Stimulated activated CD4-positive, alpha-beta T cell treated with anti-CD3 and anti-CD28 coated beads, Interleukin-12 subunit alpha, Interleukin-12 subunit beta, amount 100 ng/mL, for 48 hours (primary cell): ENCODE measurements around the gene RRBP1.

Source experiments
- DNase-seq, 3 donors: peaks; one replicate each; pipeline ENCODE4 v3.0.0-alpha.2; 2020; ENCODE audit warnings: low read depth in 2 of 3, low spot score in 1 of 3

RRBP1 gene

DNA sequence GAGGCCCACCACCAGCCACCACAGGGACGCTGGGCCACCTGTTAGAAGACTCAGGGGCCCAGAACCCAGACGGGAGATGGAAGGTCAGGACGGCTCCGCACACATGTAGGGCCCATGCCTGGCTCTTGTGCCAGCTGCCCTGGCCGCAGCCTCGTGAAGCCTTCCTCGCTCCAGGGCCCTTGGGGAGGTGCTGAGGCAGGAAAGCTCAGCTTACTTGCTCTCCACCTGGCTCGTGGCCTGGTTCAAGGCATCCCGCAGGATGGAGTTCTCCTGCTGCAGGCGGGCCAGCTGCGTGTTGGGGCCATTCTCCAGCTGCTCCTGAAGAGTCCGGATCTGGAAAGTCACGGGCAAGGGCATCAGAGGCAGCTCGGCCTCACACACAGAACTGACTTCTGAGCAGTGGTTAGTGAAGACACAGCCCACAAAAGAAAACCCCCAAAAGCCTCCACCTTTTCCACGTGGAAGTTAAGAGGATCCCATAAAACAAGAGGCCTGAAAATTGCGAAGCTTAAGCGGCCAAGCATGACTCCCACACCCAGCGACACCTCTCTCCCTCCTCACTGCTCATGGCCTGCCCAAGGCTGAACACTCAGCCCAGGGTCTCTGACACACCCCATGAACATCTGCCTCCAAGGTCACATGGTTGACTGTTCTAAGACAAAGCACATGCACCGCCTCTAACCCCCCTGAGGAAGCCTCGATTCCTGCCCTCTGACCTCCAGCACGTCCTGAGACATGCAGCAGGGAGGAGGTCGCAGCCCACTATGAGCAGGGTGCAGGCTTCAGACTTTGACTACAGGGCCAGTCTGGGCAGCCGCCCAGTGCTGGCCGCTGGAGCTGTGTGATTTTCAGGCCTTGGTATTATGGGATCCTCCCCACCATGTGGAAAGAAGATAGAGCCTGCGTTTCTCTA lies 46.5 kb downstream of the RRBP1 start:
- no peak for DNase-seq

DNA sequence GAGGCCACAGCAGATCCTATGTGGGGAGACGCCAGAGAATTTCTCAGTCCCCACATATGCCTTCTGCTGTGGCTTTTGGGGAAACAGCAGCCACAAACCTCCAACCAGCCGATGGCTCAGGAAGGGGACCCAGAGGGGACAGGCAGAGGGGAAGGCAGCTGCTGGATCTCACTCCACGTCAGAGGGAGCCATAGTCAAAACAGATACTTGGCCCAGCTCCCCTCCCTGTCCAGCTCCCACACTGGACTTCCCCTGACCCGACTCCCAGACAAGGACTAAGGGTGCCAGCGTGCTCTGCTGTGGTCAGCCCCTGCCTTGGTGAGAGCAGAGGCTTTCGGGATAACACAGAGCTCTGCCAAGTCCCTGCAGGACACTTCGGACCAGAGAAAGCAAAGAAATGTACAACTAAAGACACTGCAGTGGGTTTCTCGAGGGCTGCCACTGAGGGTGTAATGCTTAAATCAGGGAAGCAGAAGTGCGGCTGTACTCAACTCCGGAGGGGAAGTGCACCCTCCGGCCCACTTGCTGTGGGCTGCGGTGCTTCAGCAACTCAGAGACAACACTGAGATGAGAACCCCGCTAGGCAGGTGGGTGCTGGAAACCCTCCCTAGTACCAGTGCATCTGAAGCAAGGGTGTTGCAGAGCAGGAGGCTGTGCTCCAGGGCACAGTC lies 47.2 kb downstream of the RRBP1 start:
- no peak for DNase-seq

GRCh38 chr20:17633850-17634500 lies 48.1 kb downstream of the RRBP1 start:
- DNase-seq, result no peak

DNA sequence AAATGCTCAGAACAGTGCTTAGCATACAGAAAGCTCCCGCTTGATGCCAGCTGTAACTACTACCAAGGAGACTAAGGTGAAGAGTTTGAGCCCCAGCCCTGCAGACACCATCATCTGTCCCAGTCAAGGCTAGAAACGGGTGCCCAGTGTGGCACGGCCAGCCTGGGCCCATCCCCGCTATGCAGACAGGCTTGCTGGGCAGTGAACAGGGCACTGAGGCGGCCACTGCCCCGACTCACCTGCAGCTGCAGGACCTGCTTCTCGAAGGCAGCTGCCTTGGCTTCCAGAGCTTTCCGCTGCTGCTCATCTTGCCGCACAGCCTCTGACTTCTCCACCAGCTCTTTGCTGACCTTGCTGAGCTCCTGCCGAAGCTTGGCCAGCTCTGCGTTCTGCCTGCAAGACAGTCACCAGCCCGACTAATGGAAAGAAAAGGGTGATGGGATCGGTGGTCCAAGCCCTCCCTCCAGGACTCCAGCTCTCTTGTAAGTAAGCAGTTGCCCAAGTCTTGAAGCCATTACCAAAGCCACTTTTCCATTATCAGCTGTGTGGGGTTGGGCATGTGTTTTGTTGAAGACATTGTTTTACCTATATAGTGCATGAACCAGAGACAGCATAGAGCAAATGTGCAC lies 48.7 kb downstream of the RRBP1 start:
- DNase-seq, result no peak

DNA sequence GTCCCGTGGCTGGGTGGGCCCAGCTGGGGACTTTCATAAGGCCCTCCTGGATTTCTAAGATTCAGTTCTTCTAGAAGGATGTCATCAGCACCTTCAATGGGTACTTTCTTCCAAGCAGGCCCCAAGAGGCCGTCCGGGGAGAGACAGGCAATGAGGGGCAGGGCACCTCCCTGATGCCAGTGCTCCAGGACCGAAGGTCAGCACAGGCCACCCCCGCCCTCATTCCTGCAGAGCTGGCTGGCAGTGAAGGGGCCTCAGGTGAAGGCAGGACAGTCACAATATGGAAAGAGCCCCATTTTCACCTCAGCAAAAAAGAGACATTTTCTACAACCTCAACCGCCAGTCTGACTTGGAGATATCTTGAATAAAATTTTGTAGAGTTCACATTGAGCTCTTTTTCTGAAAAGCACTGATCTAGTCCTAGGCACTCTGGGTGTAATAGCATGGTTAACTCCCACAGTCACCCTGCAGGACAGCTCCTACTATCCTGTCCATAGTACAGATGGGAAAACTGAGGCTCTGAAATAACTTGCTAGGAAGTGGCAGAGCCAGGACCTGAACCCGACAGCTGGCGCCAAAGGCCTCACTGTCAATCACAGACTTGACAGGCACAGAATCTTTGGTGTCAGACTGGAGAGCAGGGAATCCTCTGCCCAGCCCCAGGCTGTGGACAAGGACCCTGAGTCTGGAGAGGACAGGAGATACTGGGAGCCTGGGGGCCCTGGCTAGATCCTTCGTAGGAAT lies 50.3 kb downstream of the RRBP1 start:
- no peak for DNase-seq

DNA sequence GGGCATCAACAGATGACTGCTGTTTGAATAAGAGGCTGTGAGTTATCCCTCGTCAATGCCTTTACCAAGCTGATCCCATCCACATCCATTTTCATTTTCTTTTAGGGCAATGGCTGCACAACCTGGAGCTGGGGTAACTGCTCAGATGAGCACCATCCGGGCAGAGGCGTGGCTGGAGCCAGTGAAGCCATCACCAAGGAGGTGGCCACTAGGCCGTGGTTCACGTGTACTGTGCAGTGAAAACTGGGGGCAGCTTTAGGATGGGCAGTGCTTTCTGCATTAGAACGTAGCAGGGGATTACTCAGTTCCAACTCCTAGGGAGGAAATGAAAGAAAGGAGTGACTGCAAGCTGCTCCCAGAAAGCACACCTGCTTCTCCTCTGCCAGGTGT lies 51.2 kb downstream of the RRBP1 start:
- DNase-seq, result no peak

- DNase-seq, result no peak
These were observed 51.8 kb downstream of the RRBP1 start for GRCh38 chr20:17630151-17630805.

GRCh38 chr20:17629678-17630089 lies 52.4 kb downstream of the RRBP1 start:
- DNase-seq, result no peak

GRCh38 chr20:17629025-17629424 lies 53.0 kb downstream of the RRBP1 start:
- DNase-seq, result no peak

DNA sequence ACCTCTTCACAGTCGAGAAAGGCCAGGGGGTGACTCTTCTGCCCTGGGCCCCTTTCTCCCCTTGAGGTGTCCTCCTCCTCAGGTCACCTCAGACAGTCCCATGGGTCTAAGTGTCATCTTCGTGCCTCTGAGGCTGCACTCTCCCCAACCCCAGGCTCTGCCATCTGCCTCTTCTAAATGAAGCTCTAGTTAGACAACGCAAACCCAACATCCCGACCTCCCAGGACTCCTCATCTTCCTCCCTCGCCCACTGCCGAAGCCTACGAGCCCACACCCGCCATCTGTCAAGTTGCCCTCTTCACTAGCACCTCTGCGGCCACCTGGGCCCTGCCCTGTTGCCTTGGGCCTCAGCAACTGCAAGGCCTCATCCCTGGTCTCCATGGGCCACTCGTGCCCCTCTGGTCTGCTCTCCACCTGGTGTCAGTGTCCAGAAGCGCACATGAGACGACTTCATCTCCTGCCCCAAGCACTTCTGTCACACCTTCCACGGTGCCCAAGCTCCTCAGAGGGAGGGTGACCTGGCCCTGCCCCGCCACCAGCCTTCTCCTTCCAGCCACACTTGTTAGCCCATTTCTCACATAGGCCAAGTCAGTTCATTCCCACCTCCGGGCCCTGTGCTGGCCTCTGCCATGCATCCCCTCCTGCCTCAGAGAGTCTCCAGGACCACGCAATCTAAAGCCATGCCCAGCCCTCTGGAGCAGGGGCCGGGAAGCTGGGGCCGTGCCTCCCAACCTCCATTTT lies 53.8 kb downstream of the RRBP1 start:
- DNase-seq, result no peak

- DNase-seq, result no peak
These were observed 54.7 kb downstream of the RRBP1 start for GRCh38 chr20:17627101-17627955.

- DNase-seq, result no peak
These were observed 55.6 kb downstream of the RRBP1 start for GRCh38 chr20:17626217-17627007.

- no peak for DNase-seq
These were observed 56.6 kb downstream of the RRBP1 start for GRCh38 chr20:17625246-17626051.

GRCh38 chr20:17624551-17625245 lies 57.3 kb downstream of the RRBP1 start:
- no peak for DNase-seq

DNA sequence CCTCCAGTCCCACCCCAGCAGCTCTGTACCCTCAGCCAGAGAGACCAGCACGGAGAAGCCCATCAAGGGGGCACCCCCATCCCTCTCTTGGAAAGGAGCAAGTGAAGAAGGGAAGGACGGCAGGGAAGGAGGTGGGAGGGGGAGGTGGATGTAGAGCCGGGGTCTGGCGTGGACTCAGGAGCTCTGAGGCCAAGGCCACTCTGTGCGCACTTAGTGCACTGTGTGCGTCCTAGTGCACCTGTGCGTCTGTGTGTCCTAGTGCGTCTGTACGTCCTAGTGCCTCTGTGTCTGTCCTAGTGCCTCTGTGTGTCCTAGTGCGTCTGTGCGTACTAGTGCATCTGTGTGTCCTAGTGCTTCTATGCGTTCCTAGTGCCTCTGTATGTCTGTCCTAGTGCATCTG lies 58.0 kb downstream of the RRBP1 start:
- DNase-seq, result no peak

DNA sequence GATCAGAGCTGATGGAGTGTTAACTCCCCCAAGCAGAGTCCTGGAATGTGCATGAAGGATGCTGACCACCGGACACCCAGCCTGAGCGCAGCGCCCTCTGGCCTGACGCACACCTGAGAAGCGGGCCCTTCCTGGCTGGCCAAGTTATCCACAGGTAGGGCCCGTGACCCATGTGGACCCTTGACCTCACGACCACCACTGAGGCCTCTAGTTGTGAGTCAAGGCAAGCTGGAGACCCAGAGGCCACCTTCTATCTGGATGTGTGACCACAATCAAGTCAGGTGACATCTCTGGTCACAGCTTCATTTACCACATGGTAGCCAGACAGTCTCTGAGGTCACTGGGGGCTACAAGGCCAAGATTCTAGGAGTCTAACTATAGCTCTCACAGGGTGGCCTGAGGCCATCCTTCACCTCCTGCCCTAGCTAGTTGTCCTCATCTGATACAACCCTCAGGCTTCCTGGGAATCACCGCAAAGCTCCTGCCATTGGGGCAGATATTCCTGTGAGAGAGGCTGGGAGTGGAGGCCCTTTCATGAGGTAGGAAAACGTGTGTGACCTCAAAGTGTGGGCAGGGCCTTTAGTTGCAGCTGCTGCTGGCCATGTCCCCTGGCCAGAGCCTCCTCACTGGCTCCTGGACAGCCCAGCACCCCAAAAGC lies 59.1 kb downstream of the RRBP1 start:
- no peak for DNase-seq
